Tibial artery (tissue), 4 donors: Measurements from ENCODE around the gene LHX5.

Experiments
- DNase-seq, 2 donors: peaks; one replicate each; pipeline ENCODE4 v3.0.0-alpha.2; 2019
- H3K27ac ChIP-seq, 2 donors: fragments of 200-600 bp; sonication (generic) in 1 of 2; 1 replicate in 1 of 2; 2 replicates in 1 of 2; pipeline ENCODE4 v1.5.1; 2018 to 2019; ENCODE audit warnings: mild to moderate bottlenecking in 1 of 2
- H3K27me3 ChIP-seq, 2 donors: fragments of 200-600 bp; sonication (generic) in 1 of 2; one replicate each; pipeline versions ENCODE4 v1.5.1 to v1.6.0; 2016 to 2019
- H3K36me3 ChIP-seq, 3 donors: fragments of 200-600 bp; sonication (generic) in 2 of 3; one replicate each; pipeline ENCODE4 v1.5.1; 2016 to 2019; ENCODE audit warnings: mild to moderate bottlenecking in 2 of 3
- H3K4me1 ChIP-seq, 4 donors: fragments of 200-600 bp; sonication (generic) in 2 of 4; 1 replicate in 3 of 4; 2 replicates in 1 of 4; pipeline ENCODE4 v1.5.1; 2016 to 2019
- H3K4me3 ChIP-seq, 2 donors: fragments of 200-600 bp; sonication (generic) in 1 of 2; 1 replicate in 1 of 2; 2 replicates in 1 of 2; pipeline ENCODE4 v1.5.1; 2018 to 2019; ENCODE audit warnings: mild to moderate bottlenecking in 2 of 2
- H3K9me3 ChIP-seq, 3 donors: fragments of 200-600 bp; sonication (generic) in 1 of 3; one replicate each; pipeline ENCODE4 v1.5.1; 2016 to 2019
- intact Hi-C: fragments of 100-400 bp; cut with DNase I; formaldehyde crosslinking; loops from one replicate; pipeline ENCODE4 v1.15.0; 2023; ENCODE audit warnings: low total_unique reads
- TF ChIP-seq, protein P1 (sequence below), 2 experiments: fragments of 200-600 bp in 1 of 2; fragments of 450-650 bp in 1 of 2; IDR thresholded peaks; one replicate each; pipeline ENCODE4 v1.5.1; 2017 to 2019; ENCODE audit warnings: antibody characterized with exemption in 2 of 2, mild to moderate bottlenecking in 1 of 2, moderate library complexity in 1 of 2

LHX5 gene

GRCh38 chr12:113437729-113438100 lies 34.0 kb downstream of the LHX5 start:
- H3K27ac ChIP-seq: no peak overlapping the region
- H3K4me1 ChIP-seq: no peaks in the 10 kb centered on the region
- no peaks in the 10 kb centered on the region for H3K36me3 ChIP-seq
- no peak overlapping the region for H3K4me3 ChIP-seq
- intact Hi-C loops: no loop called here
- H3K9me3 ChIP-seq: no peaks in the 10 kb centered on the region
- peaks cover 0 to 19% of the 10 kb centered on the region in 2 donors for H3K27me3 ChIP-seq
- DNase-seq: no peak
- TF ChIP-seq, protein P1, sequence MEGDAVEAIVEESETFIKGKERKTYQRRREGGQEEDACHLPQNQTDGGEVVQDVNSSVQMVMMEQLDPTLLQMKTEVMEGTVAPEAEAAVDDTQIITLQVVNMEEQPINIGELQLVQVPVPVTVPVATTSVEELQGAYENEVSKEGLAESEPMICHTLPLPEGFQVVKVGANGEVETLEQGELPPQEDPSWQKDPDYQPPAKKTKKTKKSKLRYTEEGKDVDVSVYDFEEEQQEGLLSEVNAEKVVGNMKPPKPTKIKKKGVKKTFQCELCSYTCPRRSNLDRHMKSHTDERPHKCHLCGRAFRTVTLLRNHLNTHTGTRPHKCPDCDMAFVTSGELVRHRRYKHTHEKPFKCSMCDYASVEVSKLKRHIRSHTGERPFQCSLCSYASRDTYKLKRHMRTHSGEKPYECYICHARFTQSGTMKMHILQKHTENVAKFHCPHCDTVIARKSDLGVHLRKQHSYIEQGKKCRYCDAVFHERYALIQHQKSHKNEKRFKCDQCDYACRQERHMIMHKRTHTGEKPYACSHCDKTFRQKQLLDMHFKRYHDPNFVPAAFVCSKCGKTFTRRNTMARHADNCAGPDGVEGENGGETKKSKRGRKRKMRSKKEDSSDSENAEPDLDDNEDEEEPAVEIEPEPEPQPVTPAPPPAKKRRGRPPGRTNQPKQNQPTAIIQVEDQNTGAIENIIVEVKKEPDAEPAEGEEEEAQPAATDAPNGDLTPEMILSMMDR (IDR thresholded peaks at IDR 0.05): no peak

DNA sequence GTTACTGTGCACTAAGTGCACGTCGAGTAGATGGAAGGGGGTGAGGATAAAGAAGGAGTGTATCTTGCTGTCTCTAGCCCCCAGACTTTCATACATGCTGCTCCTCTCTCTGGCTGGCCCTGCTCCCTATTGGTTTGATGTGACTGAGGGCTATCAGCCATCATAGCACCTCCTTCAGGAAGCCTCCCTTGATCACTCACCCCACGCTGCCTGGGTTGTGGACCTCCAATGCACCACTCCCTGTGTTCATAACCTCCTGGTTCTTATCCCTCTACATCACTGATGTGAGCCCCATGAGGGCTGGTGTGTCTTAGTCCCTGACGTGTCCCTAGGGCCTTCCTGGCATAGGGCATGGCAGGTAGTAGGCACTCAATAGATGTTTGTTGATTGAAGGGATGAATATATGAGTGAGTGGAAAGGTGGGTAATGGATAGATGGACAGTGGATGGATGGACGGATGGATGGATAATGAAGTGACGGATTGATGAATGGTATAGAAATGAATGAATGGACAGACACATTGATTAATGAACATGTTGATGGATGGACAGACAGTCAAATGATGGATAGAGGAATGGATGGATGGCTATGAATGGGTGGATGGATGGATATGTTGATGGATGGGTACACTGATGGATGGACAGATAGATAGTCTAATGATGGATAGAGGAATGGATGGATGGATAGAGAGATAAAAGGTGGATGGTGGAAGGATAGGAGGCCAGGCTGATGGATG lies 34.5 kb downstream of the LHX5 start:
- DNase-seq: no peak
- Histone ChIP-seq H3K27ac (no peak overlapping the region), H3K4me3 (no peak overlapping the region), H3K36me3 (no peaks in the 10 kb centered on the region), H3K9me3 (no peaks in the 10 kb centered on the region), H3K27me3 (peaks cover 0 to 18% of the 10 kb centered on the region in 2 donors), H3K4me1 (no peaks in the 10 kb centered on the region)
- TF ChIP-seq, protein P1 (IDR thresholded peaks at IDR 0.05): no peak
- intact Hi-C loops: no loop called here

GRCh38 chr12:113436586-113436985 lies 35.1 kb downstream of the LHX5 start:
- Histone ChIP-seq H3K27ac (no peak overlapping the region), H3K36me3 (no peaks in the 10 kb centered on the region), H3K4me3 (no peak overlapping the region), H3K4me1 (no peaks in the 10 kb centered on the region), H3K27me3 (peaks cover 0 to 17% of the 10 kb centered on the region in 2 donors), H3K9me3 (no peaks in the 10 kb centered on the region)
- no peak for DNase-seq
- intact Hi-C loops: no loop called here
- TF ChIP-seq, protein P1 (IDR thresholded peaks at IDR 0.05): no peak

GRCh38 chr12:113435367-113435766 lies 36.3 kb downstream of the LHX5 start:
- H3K4me1 ChIP-seq: no peaks in the 10 kb centered on the region
- intact Hi-C loops: no loop called here
- TF ChIP-seq, protein P1 (IDR thresholded peaks at IDR 0.05): no peak
- no peak overlapping the region for H3K4me3 ChIP-seq
- H3K27me3 ChIP-seq: peaks cover 0 to 11% of the 10 kb centered on the region in 2 donors
- no peak overlapping the region for H3K27ac ChIP-seq
- no peak for DNase-seq
- no peaks in the 10 kb centered on the region for H3K36me3 ChIP-seq
- no peaks in the 10 kb centered on the region for H3K9me3 ChIP-seq

GRCh38 chr12:113432986-113433385 lies 38.7 kb downstream of the LHX5 start:
- H3K9me3 ChIP-seq: no peaks in the 10 kb centered on the region
- no peak overlapping the region for H3K27ac ChIP-seq
- no peaks in the 10 kb centered on the region for H3K4me1 ChIP-seq
- peaks cover 0 to 4% of the 10 kb centered on the region in 2 donors for H3K27me3 ChIP-seq
- no peak overlapping the region for H3K4me3 ChIP-seq
- intact Hi-C loops: no loop called here
- no peaks in the 10 kb centered on the region for H3K36me3 ChIP-seq
- DNase-seq: no peak
- TF ChIP-seq, protein P1 (IDR thresholded peaks at IDR 0.05): no peak
